Stimulated activated CD4-positive, alpha-beta T cell treated with anti-CD3 and anti-CD28 coated beads, Interleukin-2, amount 100 ng/mL, for 4 hours (primary cell): ENCODE measurements around the gene FBXW12.

Experiments
- DNase-seq: peaks from one replicate; pipeline ENCODE4 v3.0.0-alpha.2; 2020; ENCODE audit warnings: low read depth

FBXW12 gene

GRCh38 chr3:48408823-48409281 lies 36.8 kb downstream of the FBXW12 start:
- DNase-seq = no peak

DNA sequence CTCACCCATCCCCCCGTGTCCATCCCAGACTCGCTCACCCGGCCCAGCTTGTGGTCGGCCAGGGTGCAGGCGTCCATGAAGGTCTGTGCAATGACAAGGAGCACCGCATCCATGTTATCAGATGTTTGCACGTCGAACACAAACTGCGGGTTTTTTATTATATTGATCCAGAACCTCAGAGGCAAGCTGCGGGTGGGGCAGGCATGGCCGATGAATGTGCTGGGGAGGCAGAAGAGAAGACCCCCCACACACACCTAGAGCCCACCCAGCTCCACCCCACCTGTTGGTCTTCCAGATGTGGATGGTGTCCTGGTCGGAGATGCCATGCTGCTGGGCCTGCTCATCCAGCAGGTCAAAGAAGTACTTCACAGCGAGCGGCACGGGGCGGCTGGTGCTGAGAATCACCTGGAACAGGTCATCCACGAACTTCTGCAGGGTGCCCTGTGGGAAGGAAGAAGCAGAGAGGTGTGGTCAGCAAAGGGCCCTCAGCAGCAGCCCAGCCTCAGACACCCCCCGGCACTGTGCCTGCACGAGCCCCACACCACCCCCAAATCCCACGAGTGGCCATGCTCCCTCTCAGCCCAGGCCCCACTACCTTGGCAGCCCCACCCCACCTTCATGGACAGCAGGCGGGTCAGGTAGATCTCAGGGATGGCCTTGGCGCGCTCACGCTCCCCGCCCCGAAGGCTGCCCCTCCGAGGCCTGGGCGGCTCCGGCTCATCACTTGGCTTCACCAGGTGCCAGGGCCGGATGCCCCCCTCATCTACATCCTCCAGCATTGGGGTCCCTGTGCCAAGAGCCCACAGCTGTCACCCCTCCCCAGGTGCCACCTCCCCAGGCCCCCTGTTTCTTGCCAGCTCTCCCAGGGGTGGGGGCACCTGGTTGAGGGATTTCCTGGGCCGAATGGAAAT lies 37.5 kb downstream of the FBXW12 start:
- no peak for DNase-seq

- DNase-seq = no peak
Observed at GRCh38 chr3:48410205-48411040, 38.4 kb downstream of the FBXW12 start.

DNA sequence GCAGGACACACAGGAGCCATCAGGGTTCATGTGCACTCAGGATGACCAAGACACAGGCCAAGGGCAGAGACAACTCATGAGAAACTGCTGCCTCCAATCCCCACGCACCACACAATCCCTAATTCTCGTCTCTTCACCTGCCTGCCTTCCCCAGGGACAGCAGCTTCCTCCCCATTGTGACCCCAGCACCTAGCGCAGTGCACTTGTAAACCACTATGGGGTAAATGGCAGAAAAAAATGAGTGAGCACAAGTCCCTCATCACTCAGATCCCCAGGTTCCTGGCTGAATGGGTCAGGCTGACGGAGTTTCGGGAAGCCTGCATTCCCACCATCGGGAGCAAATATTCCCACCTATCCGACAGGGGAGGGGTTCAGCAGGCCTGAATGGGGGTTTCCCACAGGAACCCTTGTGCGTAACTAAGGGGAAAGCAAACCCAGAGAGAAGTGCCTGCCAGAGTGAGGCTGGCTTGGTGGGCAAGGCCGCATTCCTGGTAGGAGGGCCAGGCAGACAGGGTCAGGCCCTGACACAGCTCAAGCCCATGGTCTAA lies 39.1 kb downstream of the FBXW12 start:
- no peak for DNase-seq

DNA sequence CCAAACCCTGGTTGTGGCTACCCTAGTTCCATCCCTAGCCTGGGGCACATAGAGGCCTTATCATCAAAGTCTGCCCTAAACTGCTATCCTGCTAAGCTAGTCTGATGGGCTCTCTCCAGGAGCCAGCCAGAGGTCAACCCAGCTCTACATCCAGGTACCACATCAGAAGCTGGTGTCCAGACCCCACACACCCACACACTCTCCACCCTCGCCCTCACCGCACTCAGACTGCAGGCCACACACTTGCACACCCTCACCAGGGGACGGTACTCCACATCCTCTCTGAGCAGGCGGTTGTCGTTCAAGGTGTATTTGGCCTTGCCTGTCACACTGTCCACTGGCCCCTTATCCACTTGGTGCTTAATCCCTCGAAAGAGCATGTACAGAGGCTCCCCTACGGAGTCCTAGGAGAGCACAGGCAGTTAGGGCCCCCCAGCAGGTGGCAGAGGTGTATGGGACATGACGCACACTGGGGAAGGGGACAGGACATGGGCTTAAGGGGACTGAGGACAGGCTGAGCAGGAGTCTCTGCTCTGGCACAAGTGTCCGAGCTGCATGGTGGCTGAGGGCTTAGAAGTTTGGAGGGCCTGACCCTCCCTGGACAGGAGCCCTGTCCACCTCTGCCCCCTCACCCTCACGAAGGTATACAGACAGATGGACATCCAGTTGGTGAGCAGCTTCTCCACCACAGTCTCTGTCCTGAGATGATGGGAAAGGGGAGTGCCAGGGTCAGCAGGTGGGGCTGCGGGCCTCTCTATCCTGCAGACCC lies 39.8 kb downstream of the FBXW12 start:
- no peak for DNase-seq

GRCh38 chr3:48412375-48413001 lies 40.5 kb downstream of the FBXW12 start:
- DNase-seq = no peak

- no peak for DNase-seq
Observed at GRCh38 chr3:48413086-48413485, 41.1 kb downstream of the FBXW12 start.

DNA sequence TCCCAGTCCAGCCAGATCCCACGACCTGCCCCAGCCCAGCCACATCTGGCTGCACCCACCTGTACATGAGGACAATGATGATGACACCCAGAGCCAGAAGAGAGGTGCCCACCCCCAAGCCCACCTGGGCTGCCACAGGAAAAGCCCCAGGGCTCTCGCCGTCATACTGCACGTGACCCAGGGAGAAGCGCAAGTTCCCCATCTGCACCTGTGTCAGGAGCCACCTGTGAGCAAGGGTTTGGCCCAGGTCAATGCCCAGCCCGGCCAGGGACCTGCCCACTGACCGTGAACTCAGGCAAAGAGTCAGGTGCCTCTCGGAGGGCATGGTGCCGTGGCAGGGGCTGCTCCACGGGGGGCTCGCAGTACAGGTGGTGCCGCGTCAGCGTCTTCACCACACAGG lies 41.6 kb downstream of the FBXW12 start:
- DNase-seq = no peak

DNA sequence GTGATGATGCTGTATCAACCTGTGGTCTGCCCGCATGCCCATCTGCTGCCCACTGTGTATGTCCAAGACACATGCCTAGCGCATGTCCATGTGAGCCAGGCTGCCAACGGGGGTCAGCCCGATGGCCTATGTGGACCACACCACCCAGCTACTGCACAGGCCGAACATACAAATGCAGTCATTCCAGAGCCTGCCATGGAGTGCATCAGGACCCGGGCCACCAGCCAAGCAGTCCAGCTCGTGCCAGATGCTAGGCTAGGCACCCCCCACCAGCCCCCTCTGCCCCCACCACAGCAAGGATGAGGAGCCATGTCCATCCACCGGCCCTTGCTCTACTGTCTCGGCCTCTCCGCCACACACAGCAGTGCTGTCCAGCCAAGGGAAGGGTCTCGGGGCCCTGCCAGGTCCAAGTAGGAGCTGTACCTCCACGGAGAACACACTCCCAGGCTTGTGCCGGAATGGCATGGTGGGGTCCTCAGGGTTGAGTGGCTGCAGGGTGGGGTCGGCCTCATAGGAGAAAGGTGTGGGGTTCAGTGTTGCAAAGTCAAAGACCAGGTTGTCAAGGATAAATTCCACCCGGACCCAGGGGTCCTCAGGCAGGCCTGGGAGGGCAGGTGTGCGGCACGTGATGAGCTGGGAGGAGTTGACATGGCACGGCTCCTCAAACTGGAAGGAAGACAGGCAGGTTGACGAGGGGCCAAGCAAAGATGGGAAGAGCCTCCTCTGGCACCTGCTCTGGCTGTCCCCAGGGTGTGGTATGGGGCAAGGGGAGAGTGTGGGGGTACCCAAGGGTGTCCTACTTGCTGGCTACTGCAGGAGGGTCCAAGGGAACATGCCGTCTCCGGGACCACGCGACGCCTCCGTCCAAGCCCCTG lies 42.6 kb downstream of the FBXW12 start:
- no peak for DNase-seq

- no peak for DNase-seq
Observed at GRCh38 chr3:48415251-48415953, 43.4 kb downstream of the FBXW12 start.

- DNase-seq = no peak
Observed at GRCh38 chr3:48416091-48416505, 44.1 kb downstream of the FBXW12 start.

DNA sequence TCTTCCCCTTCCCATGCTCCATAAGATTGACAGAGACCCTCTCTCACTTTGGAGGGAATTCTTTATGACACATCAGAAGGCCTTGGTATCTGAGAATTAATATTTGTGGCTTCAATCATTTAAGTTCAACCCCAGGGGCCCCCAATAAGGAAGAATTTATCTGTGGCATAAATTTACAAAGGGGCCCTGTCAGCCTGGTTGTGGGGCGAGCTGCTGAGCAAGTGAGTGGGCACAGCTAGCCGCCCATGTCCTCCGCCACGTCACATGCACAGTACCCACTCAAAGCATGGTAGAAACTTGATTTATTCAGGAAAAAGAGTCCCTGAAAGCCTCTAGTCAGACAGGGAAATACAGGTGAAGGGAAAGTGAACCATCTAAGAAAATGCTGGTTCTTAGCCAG lies 44.5 kb downstream of the FBXW12 start:
- no peak for DNase-seq

GRCh38 chr3:48417529-48418108 lies 45.6 kb downstream of the FBXW12 start:
- DNase-seq = no peak

DNA sequence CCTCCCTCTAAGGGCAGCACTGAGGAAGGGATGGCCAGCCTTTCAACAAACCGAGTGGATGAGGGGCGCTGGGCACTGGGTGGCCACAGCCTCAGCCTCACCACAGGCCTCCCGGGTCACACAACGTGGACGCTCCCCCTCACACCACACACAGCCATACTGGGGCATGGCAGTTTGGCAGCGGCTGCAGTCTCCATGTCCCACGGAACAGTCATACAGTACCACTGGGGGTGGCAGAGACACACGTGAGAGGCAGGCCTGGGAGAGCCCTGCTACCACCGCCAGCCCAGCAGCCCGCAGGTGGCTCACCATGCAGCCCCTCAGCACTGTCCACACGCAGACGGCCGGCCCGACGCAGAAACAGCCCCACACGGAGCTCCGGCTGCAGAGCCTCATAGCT lies 46.1 kb downstream of the FBXW12 start:
- no peak for DNase-seq

- DNase-seq = no peak
Observed at GRCh38 chr3:48418651-48419050, 46.6 kb downstream of the FBXW12 start.

DNA sequence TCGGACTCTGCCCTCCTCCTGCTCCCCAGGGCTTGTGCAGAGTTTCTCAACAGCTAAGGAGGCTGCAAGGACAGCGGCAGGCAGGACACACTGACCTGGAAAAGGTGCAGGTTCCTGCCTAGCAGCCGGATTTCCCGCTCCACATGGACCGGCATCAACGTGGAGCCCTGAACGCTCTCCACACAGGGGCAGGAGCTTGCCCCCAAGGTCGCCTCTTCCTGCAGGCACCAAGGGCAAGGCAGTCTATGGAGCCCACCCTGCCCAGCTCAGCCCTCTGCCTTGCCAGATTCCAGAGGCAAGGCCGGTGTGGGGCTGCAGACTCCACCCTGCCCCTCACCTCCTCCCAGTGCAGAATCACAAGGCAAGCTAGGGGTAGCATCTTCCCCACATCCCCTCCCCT lies 47.1 kb downstream of the FBXW12 start:
- no peak for DNase-seq

GRCh38 chr3:48419597-48419996 lies 47.6 kb downstream of the FBXW12 start:
- no peak for DNase-seq

GRCh38 chr3:48420561-48420960 lies 48.5 kb downstream of the FBXW12 start:
- DNase-seq = no peak

DNA sequence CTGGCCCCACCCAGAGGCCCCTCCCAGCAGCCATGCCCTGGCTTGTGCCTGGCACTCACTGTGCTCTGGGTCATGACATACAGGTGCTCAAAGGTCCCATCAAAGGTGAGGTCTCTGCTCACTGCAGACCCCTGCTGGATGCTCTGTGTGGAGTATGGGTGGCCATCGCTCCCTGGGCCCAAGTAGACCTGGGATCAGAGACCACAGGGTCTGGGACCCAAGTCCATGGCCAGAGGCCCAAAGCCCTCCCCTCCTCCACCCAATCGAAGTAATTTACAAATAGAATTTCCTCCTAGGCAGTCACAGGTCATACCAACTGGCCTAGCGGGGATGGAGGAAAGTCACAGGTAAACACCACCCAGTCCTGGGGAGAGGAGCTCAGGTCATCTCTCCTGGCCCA lies 50.3 kb downstream of the FBXW12 start:
- no peak for DNase-seq
